Lower lobe of right lung (tissue), 2 donors: ENCODE data around the gene BDKRB2. TPM values are rescaled to one million over a fixed set of nuclear protein-coding genes. Genes with fewer than 3 reads are reported as not detected.

Experiments
- ATAC-seq, 2 donors: fragments of 200-7000 bp; cut with Tn5 transposase; one replicate each; pipeline ENCODE4 v1.9.1; 2020 to 2022; ENCODE audit warnings: mild to moderate bottlenecking in 2 of 2, moderate library complexity in 2 of 2
- DNase-seq: peaks from one replicate; pipeline ENCODE4 v3.0.0-alpha.2; 2020
- H3K27ac ChIP-seq: fragments of 200-600 bp; one replicate; pipeline ENCODE4 v1.8.0; 2022
- H3K27me3 ChIP-seq: fragments of 200-600 bp; one replicate; pipeline ENCODE4 v1.8.0; 2022; ENCODE audit warnings: low read depth
- H3K36me3 ChIP-seq: fragments of 200-600 bp; one replicate; pipeline ENCODE4 v1.8.0; 2022; ENCODE audit warnings: mild to moderate bottlenecking
- H3K4me1 ChIP-seq: fragments of 200-600 bp; one replicate; pipeline ENCODE4 v1.8.0; 2022
- H3K4me3 ChIP-seq: fragments of 200-600 bp; one replicate; pipeline ENCODE4 v1.8.0; 2022; ENCODE audit warnings: mild to moderate bottlenecking
- H3K9me3 ChIP-seq: fragments of 200-600 bp; one replicate; pipeline ENCODE4 v1.8.0; 2022
- CTCF ChIP-seq: fragments of 200-600 bp; IDR thresholded peaks from one replicate; pipeline ENCODE4 v1.8.0; 2022; ENCODE audit warnings: antibody characterized with exemption, mild to moderate bottlenecking
- intact Hi-C: fragments of 100-400 bp; cut with DNase I; formaldehyde crosslinking; loops from one replicate; pipeline ENCODE4 v1.11.0; 2022
- total RNA-seq: library from RNA; stranded (reverse); fragmentation: NEBNext Ultra II Directional; extraction: Animal tissue kit (Norgen Biotek cat#: 25700); gene quantifications from one replicate; pipeline ENCODE4 v1.2.1, GENCODE V29; 2021
- donor health status: DM: no; HTN: yes; CAD: no; lungs with severe emphysema.

BDKRB2 gene
- total RNA-seq, 1 donor from 2014 or later, result 1.3 TPM

GRCh38 chr14:96237641-96238040 lies 33.0 kb downstream of the BDKRB2 start:
- no peak for TF ChIP-seq CTCF
- no peak overlapping the region for H3K27ac ChIP-seq
- H3K4me1 ChIP-seq, result no peaks in the 10 kb centered on the region
- no peaks in the 10 kb centered on the region for H3K9me3 ChIP-seq
- no peaks in the 10 kb centered on the region for H3K36me3 ChIP-seq
- ATAC-seq, result no peak
- DNase-seq, result no peak
- intact Hi-C loops, result no loop called here
- H3K4me3 ChIP-seq, result no peak overlapping the region
- no peaks in the 10 kb centered on the region for H3K27me3 ChIP-seq

- intact Hi-C loops, result no loop called here
- TF ChIP-seq CTCF, result no peak
- ATAC-seq, result no peak
- no peak for DNase-seq
- Histone ChIP-seq H3K4me1 (no peaks in the 10 kb centered on the region), H3K36me3 (no peaks in the 10 kb centered on the region), H3K4me3 (no peak overlapping the region), H3K27ac (no peak overlapping the region), H3K9me3 (no peaks in the 10 kb centered on the region), H3K27me3 (no peaks in the 10 kb centered on the region)
These were observed 34.1 kb downstream of the BDKRB2 start for GRCh38 chr14:96238676-96239265.

GRCh38 chr14:96239711-96240141 lies 35.1 kb downstream of the BDKRB2 start:
- no peak overlapping the region for H3K4me3 ChIP-seq
- H3K27ac ChIP-seq, result no peak overlapping the region
- ATAC-seq (peak in 1 of 2 donors; percentile 55), DNase-seq (no peak)
- no peaks in the 10 kb centered on the region for H3K27me3 ChIP-seq
- no peak for TF ChIP-seq CTCF
- H3K4me1 ChIP-seq, result no peaks in the 10 kb centered on the region
- no peaks in the 10 kb centered on the region for H3K9me3 ChIP-seq
- H3K36me3 ChIP-seq, result no peaks in the 10 kb centered on the region
- intact Hi-C loops, result no loop called here

GRCh38 chr14:96240641-96241040 lies 36.0 kb downstream of the BDKRB2 start:
- no peaks in the 10 kb centered on the region for H3K27me3 ChIP-seq
- no peak overlapping the region for H3K27ac ChIP-seq
- no peak for TF ChIP-seq CTCF
- H3K4me1 ChIP-seq, result no peaks in the 10 kb centered on the region
- DNase-seq, result no peak
- no peak for ATAC-seq
- H3K36me3 ChIP-seq, result no peaks in the 10 kb centered on the region
- intact Hi-C loops, result no loop called here
- H3K9me3 ChIP-seq, result no peaks in the 10 kb centered on the region
- no peak overlapping the region for H3K4me3 ChIP-seq

GRCh38 chr14:96242126-96242525 lies 37.5 kb downstream of the BDKRB2 start:
- DNase-seq (no peak), ATAC-seq (no peak)
- no peaks in the 10 kb centered on the region for H3K4me1 ChIP-seq
- no peaks in the 10 kb centered on the region for H3K9me3 ChIP-seq
- H3K27ac ChIP-seq, result no peak overlapping the region
- intact Hi-C loops, result no loop called here
- no peaks in the 10 kb centered on the region for H3K27me3 ChIP-seq
- H3K4me3 ChIP-seq, result no peak overlapping the region
- no peak for TF ChIP-seq CTCF
- H3K36me3 ChIP-seq, result no peaks in the 10 kb centered on the region
